Cardiac atrium fibroblast (primary cell): ENCODE results near the gene SMAD4. TPM values are rescaled to one million over a fixed set of nuclear protein-coding genes. Genes with fewer than 3 reads are reported as not detected.

Experiments used
- total RNA-seq: library from RNA; depleted of rRNA; stranded (reverse); fragments of >200 nt; gene quantifications from 2 replicates; pipeline ENCODE4 v1.2.3, GENCODE V29; 2015

Gene SMAD4
- total RNA-seq, result 71.5 and 113 TPM in 2 replicates

DNA sequence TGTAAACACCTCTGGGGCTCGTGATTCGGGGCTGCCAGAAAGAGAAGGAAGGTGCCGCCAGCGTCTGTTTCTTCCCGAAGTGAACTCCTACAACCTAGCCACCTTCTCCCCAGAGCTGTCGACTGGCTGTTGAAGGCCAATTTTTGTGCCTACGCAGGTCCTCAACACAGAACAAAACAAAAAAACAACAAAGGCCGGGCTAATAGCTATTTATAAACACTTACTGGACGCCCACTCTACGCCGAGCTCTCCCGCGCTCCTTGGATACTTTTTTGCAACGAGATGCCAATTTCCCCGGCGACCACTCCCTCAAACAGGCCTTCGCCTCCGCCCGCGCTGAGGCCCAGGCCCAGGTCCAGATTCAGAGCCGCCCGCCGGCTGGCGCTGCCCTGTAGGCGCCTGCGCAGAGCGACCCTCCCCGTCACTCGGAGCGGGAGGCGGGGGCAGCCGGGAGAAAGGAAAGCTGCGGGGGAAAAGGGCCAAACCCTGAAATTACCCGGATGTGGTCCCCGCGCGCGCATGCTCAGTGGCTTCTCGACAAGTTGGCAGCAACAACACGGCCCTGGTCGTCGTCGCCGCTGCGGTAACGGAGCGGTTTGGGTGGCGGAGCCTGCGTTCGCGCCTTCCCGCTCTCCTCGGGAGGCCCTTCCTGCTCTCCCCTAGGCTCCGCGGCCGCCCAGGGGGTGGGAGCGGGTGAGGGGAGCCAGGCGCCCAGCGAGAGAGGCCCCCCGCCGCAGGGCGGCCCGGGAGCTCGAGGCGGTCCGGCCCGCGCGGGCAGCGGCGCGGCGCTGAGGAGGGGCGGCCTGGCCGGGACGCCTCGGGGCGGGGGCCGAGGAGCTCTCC is at the start of gene SMAD4:
SMAD4 (plus strand) TSS at position 520 of the 843 bp plus-strand sequence. CDS start 16,834 bp downstream, outside the sequence.

Other genes with a start within 250 kb of the SMAD4 start
- 3.1 and 3.2 TPM in 2 replicates for gene MRO, start 210.2 kb upstream of the SMAD4 start, total RNA-seq
- 25.5 and 30.0 TPM in 2 replicates for gene ME2, start 151.1 kb upstream of the SMAD4 start, total RNA-seq
- 4.7 and 5.6 TPM in 2 replicates for gene ELAC1, start 62.2 kb upstream of the SMAD4 start, total RNA-seq
- gene MEX3C, start 167.5 kb downstream of the SMAD4 start, total RNA-seq, result 22.4 and 33.4 TPM in 2 replicates